Measurements from ENCODE around the gene TSC2.
"Not testable (repeated sequence)": the region's sequence is repeated elsewhere in the genome, so short reads cannot be mapped to it uniquely, and the experiment has no call there.

TSC2 gene

GRCh38 chr16:2028620-2029220 is 19.1 kb upstream of the TSC2 start:
- no peak for TF ChIP-seq JUND (IDR thresholded peaks at IDR 0.05; ENCODE audit: low read depth)
- DNase-seq (ENCODE audit: low read depth in 1 of 2, low spot score in 1 of 2), result no peak
- in situ Hi-C loops (cut with HindIII; ENCODE audit: low pct_unique_long_range_greater_than_20kb, low sequenced_read_pairs), result no loop called here

- DNase-seq (ENCODE audit: low read depth in 1 of 2, low spot score in 1 of 2), result no peak
- TF ChIP-seq JUND (IDR thresholded peaks at IDR 0.05; ENCODE audit: low read depth), result no peak
- in situ Hi-C loops (cut with HindIII; ENCODE audit: low pct_unique_long_range_greater_than_20kb, low sequenced_read_pairs), result no loop called here
Measured at GRCh38 chr16:2029350-2029749, 18.4 kb upstream of the TSC2 start.

- TF ChIP-seq JUND (IDR thresholded peaks at IDR 0.05; ENCODE audit: low read depth), result no peak
- no peak for DNase-seq (ENCODE audit: low read depth in 1 of 2, low spot score in 1 of 2)
- in situ Hi-C loops (cut with HindIII; ENCODE audit: low pct_unique_long_range_greater_than_20kb, low sequenced_read_pairs), result no loop called here
Measured at GRCh38 chr16:2030036-2030435, 17.7 kb upstream of the TSC2 start.

- in situ Hi-C loops (cut with HindIII; ENCODE audit: low pct_unique_long_range_greater_than_20kb, low sequenced_read_pairs), result no loop called here
- DNase-seq (ENCODE audit: low read depth in 1 of 2, low spot score in 1 of 2), result peak in 1 of 2 experiments; percentile 75
- no peak for TF ChIP-seq JUND (IDR thresholded peaks at IDR 0.05; ENCODE audit: low read depth)
Measured at GRCh38 chr16:2031081-2031577, 16.7 kb upstream of the TSC2 start.

- in situ Hi-C loops (cut with HindIII; ENCODE audit: low pct_unique_long_range_greater_than_20kb, low sequenced_read_pairs), result no loop called here
- no peak for TF ChIP-seq JUND (IDR thresholded peaks at IDR 0.05; ENCODE audit: low read depth)
- DNase-seq (ENCODE audit: low read depth in 1 of 2, low spot score in 1 of 2), result no peak
Measured at GRCh38 chr16:2032285-2033056, 15.3 kb upstream of the TSC2 start.

- peak; percentile 60 to 61 for DNase-seq (ENCODE audit: low read depth in 1 of 2, low spot score in 1 of 2)
Measured at GRCh38 chr16:2033057-2033908, 14.5 kb upstream of the TSC2 start.

GRCh38 chr16:2033909-2034695 is 13.7 kb upstream of the TSC2 start:
- in situ Hi-C loops (cut with HindIII; ENCODE audit: low pct_unique_long_range_greater_than_20kb, low sequenced_read_pairs); DNase-seq (ENCODE audit: low read depth in 1 of 2, low spot score in 1 of 2): not testable (repeated sequence)

More at GRCh38 chr16:2033057-2033908, 14.5 kb upstream of the TSC2 start:
- TF ChIP-seq JUND (IDR thresholded peaks at IDR 0.05; ENCODE audit: low read depth), result no peak
- in situ Hi-C loops (cut with HindIII; ENCODE audit: low pct_unique_long_range_greater_than_20kb, low sequenced_read_pairs), result no loop called here

- no peak for DNase-seq (ENCODE audit: low read depth in 1 of 2, low spot score in 1 of 2)
- no peak for TF ChIP-seq JUND (IDR thresholded peaks at IDR 0.05; ENCODE audit: low read depth)
- in situ Hi-C loops (cut with HindIII; ENCODE audit: low pct_unique_long_range_greater_than_20kb, low sequenced_read_pairs), result no loop called here
Measured at GRCh38 chr16:2034696-2035430, 12.9 kb upstream of the TSC2 start.

- in situ Hi-C loops (cut with HindIII; ENCODE audit: low pct_unique_long_range_greater_than_20kb, low sequenced_read_pairs), result no loop called here
- peak; percentile 69 to 90 for DNase-seq (ENCODE audit: low read depth in 1 of 2, low spot score in 1 of 2)
Measured at GRCh38 chr16:2035431-2036199, 12.2 kb upstream of the TSC2 start.

GRCh38 chr16:2036200-2036966 is 11.4 kb upstream of the TSC2 start:
- no peak for TF ChIP-seq JUND (IDR thresholded peaks at IDR 0.05; ENCODE audit: low read depth)
- in situ Hi-C loops (cut with HindIII; ENCODE audit: low pct_unique_long_range_greater_than_20kb, low sequenced_read_pairs), result no loop called here
- no peak for DNase-seq (ENCODE audit: low read depth in 1 of 2, low spot score in 1 of 2)

More at GRCh38 chr16:2035431-2036199, 12.2 kb upstream of the TSC2 start:
- TF ChIP-seq JUND (IDR thresholded peaks at IDR 0.05; ENCODE audit: low read depth), result no peak

Data from T47D (cell line).